Ovary (tissue), 3 donors: Measurements from ENCODE around the gene SND1.

Experiments
- CTCF ChIP-seq, 3 donors: fragments of 450-650 bp in 2 of 3; fragments of 200-600 bp in 1 of 3; IDR thresholded peaks; one replicate each; pipeline versions ENCODE4 v1.5.1 to v1.8.0; 2016 to 2022; ENCODE audit warnings: antibody characterized with exemption in 3 of 3, mild to moderate bottlenecking in 1 of 3
- POLR2A ChIP-seq: fragments of 450-650 bp; IDR thresholded peaks from one replicate; pipeline ENCODE4 v1.6.1; 2017; ENCODE audit warnings: antibody characterized with exemption, mild to moderate bottlenecking, moderate library complexity
- donor health status: DM: no; HTN: no; CAD: no.

- TF ChIP-seq CTCF (IDR thresholded peaks at IDR 0.05) (no peak), POLR2A (no peak)
Observed at GRCh38 chr7:127908430-127909258, 256.6 kb downstream of the SND1 start.
